HepG2 (cell line): ENCODE results near the gene SORD. TPM values are rescaled to one million over a fixed set of nuclear protein-coding genes. Genes with fewer than 3 reads are reported as not detected.

Experiments used
- ATAC-seq: fragments of 200-7000 bp; cut with Tn5 transposase; 3 replicates; pipeline ENCODE4 v1.9.1; 2020; ENCODE audit warnings: mild to moderate bottlenecking, moderate library complexity
- BruUV-seq: library from RNA; stranded (reverse); fragments of 400-500 nt; replicated peaks from 2 replicates; lab custom pipeline; 2021; lab: Mats Ljungman, UMichigan
- CTCF ChIA-PET: fragments of 300-600 bp; formaldehyde crosslinking; extraction: SDS; loops from one replicate; lab custom pipeline; 2021; ENCODE audit warnings: low total read pairs, inconsistent platforms, low intra/inter-chr PET ratio; lab: Yijun Ruan, JAX
- POLR2A ChIA-PET: fragments of 350-600 bp; sonication (Branson Sonifier 250); formaldehyde crosslinking; loops from one replicate; lab custom pipeline; 2020; ENCODE audit warnings: antibody characterized with exemption, inconsistent platforms; lab: Yijun Ruan, JAX
- DNase-seq: peaks from one replicate; pipeline ENCODE4 v3.0.0-alpha.2; 2015; ENCODE audit warnings: low spot score
- FAIRE-seq: peaks from 3 replicates; lab custom pipeline; 2011; peaks lifted over from hg19 to GRCh38; lab: Jason Lieb, UNC
- H2AFZ ChIP-seq: one replicate; pipeline ENCODE4 v1.6.1; 2011; ENCODE audit warnings: low read length, inconsistent platforms
- H3K27ac ChIP-seq: fragments of 300-600 bp; 3 replicates; pipeline ENCODE4 v1.8.0; 2011; ENCODE audit warnings: mixed run types, mild to moderate bottlenecking, mixed read lengths, low read length, inconsistent platforms; ENCODE audit not compliant: insufficient read depth; ENCODE audit errors: extremely low read length
- H3K27me3 ChIP-seq, 2 experiments: fragments of 200-600 bp in 1 of 2; 2 replicates in 1 of 2; 3 replicates in 1 of 2; pipeline versions ENCODE4 v1.6.0 to v1.8.0; 2011; ENCODE audit warnings: low read length in 2 of 2, mild to moderate bottlenecking in 2 of 2, moderate library complexity in 2 of 2, inconsistent platforms in 1 of 2; ENCODE audit not compliant: insufficient read depth in 2 of 2, control insufficient read depth in 1 of 2
- H3K36me3 ChIP-seq, 2 experiments: fragments of 200-600 bp in 1 of 2; replicated peaks in 1 of 2; 2 replicates in 1 of 2; 3 replicates in 1 of 2; pipeline versions ENCODE4 v1.5.1 to v1.8.0; 2011; ENCODE audit warnings: low read length in 2 of 2, inconsistent platforms in 1 of 2; ENCODE audit not compliant: insufficient read depth in 2 of 2, control insufficient read depth in 1 of 2
- H3K4me1 ChIP-seq: 2 replicates; pipeline ENCODE4 v1.5.1; 2012; ENCODE audit warnings: low read length, inconsistent platforms; ENCODE audit not compliant: insufficient read depth
- H3K4me2 ChIP-seq: 2 replicates; pipeline ENCODE4 v1.6.0; 2011; ENCODE audit warnings: low read depth, low read length, inconsistent platforms
- H3K4me3 ChIP-seq, 3 experiments: fragments of 200-600 bp in 1 of 3; sonication (generic), shearing (Covaris generic) in 1 of 3; replicated peaks in 1 of 3; 2 replicates each; pipeline ENCODE4 v1.5.1; 2011 to 2016; ENCODE audit warnings: low read length in 3 of 3, inconsistent platforms in 2 of 3, low read depth in 2 of 3, mild to moderate bottlenecking in 2 of 3, control low read depth in 1 of 3, mixed read lengths in 1 of 3; ENCODE audit not compliant: insufficient read depth in 1 of 3
- H3K79me2 ChIP-seq: one replicate; pipeline ENCODE4 v1.6.1; 2011; ENCODE audit warnings: low read length, inconsistent platforms; ENCODE audit not compliant: insufficient read depth
- H3K9ac ChIP-seq: 2 replicates; pipeline ENCODE4 v1.6.0; 2011; ENCODE audit warnings: mild to moderate bottlenecking, low read depth, low read length, inconsistent platforms; ENCODE audit not compliant: insufficient read depth
- H3K9me3 ChIP-seq: 2 replicates; pipeline ENCODE4 v1.5.1; 2012; ENCODE audit warnings: mild to moderate bottlenecking, low read length
- H4K20me1 ChIP-seq: 2 replicates; pipeline ENCODE4 v1.6.0; 2011; ENCODE audit warnings: inconsistent platforms, mild to moderate bottlenecking, low read length, moderate library complexity; ENCODE audit not compliant: insufficient read depth
- ARNT ChIP-seq: fragments of 450-650 bp; IDR thresholded peaks from 2 replicates; pipeline ENCODE4 v1.6.1; 2017
- BATF2 ChIP-seq: sonication (generic); formaldehyde crosslinking; IDR thresholded peaks from 2 replicates; pipeline ENCODE4 v1.8.0; 2022; ENCODE audit warnings: mild to moderate bottlenecking, missing genetic modification reagents, moderate library complexity
- HMGA1 ChIP-seq: sonication (generic); formaldehyde crosslinking; conservative IDR thresholded peaks from 2 replicates; pipeline ENCODE4 v1.4.0; 2020; ENCODE audit warnings: missing genetic modification reagents
- KDM6A ChIP-seq: IDR thresholded peaks from 2 replicates; pipeline ENCODE4 v1.6.1; 2016; ENCODE audit warnings: low read depth
- MAZ ChIP-seq, 2 experiments: sonication (generic) in 1 of 2; formaldehyde crosslinking in 1 of 2; IDR thresholded peaks; 2 replicates each; pipeline versions ENCODE4 v1.5.0 to v1.6.1; 2012 to 2020; ENCODE audit warnings: low read depth in 2 of 2, mild to moderate bottlenecking in 2 of 2, borderline replicate concordance in 1 of 2, improper control_type of control experiment in 1 of 2, low read length in 1 of 2, missing genetic modification reagents in 1 of 2, moderate library complexity in 1 of 2
- NFATC3 ChIP-seq: sonication (generic); formaldehyde crosslinking; IDR thresholded peaks from 2 replicates; pipeline ENCODE4 v1.5.1; 2020; ENCODE audit warnings: mild to moderate bottlenecking, missing genetic modification reagents
- NFRKB ChIP-seq: fragments of 450-650 bp; IDR thresholded peaks from 2 replicates; pipeline ENCODE4 v1.6.1; 2017
- NONO ChIP-seq, 2 experiments: fragments of 450-650 bp in 1 of 2; sonication (generic) in 1 of 2; formaldehyde crosslinking in 1 of 2; IDR thresholded peaks in 1 of 2; conservative IDR thresholded peaks in 1 of 2; 2 replicates each; pipeline versions ENCODE4 v1.6.1 to v1.8.0; 2017 to 2022; ENCODE audit warnings: mild to moderate bottlenecking in 1 of 2, missing genetic modification reagents in 1 of 2, moderate library complexity in 1 of 2
- NR2F6 ChIP-seq, 2 experiments: IDR thresholded peaks; 2 replicates each; pipeline ENCODE4 v1.6.1; 2016; ENCODE audit warnings: antibody characterized with exemption in 1 of 2, mild to moderate bottlenecking in 1 of 2
- SALL2 ChIP-seq: sonication (generic); formaldehyde crosslinking; IDR thresholded peaks from 2 replicates; pipeline ENCODE4 v1.8.1; 2023; ENCODE audit warnings: mild to moderate bottlenecking, missing genetic modification reagents, inconsistent platforms
- TBX3 ChIP-seq: fragments of 450-650 bp; IDR thresholded peaks from 2 replicates; pipeline ENCODE4 v1.6.1; 2017; ENCODE audit warnings: antibody characterized with exemption, mild to moderate bottlenecking, inconsistent platforms, borderline replicate concordance
- ZBTB2 ChIP-seq: sonication (generic); formaldehyde crosslinking; IDR thresholded peaks from 2 replicates; pipeline ENCODE4 v1.8.0; 2022; ENCODE audit warnings: low read depth, missing genetic modification reagents
- ZFP90 ChIP-seq: sonication (generic); formaldehyde crosslinking; IDR thresholded peaks from 2 replicates; pipeline ENCODE4 v1.8.0; 2022; ENCODE audit warnings: missing genetic modification reagents, mild to moderate bottlenecking, inconsistent platforms, borderline replicate concordance
- ZFY ChIP-seq: sonication (generic); formaldehyde crosslinking; IDR thresholded peaks from 2 replicates; pipeline ENCODE4 v1.4.0; 2020; ENCODE audit warnings: missing genetic modification reagents
- ZNF274 ChIP-seq: sonication (generic); formaldehyde crosslinking; IDR thresholded peaks from 2 replicates; pipeline ENCODE4 v1.5.1; 2020; ENCODE audit warnings: mild to moderate bottlenecking, missing genetic modification reagents
- ZNF460 ChIP-seq: sonication (generic); formaldehyde crosslinking; IDR thresholded peaks from 2 replicates; pipeline ENCODE4 v1.5.1; 2020; ENCODE audit warnings: missing genetic modification reagents, mild to moderate bottlenecking, borderline replicate concordance
- ZNF550 ChIP-seq: sonication (generic); formaldehyde crosslinking; IDR thresholded peaks from 2 replicates; pipeline ENCODE4 v1.4.0; 2020; ENCODE audit warnings: mild to moderate bottlenecking, missing genetic modification reagents, borderline replicate concordance
- ZNF563 ChIP-seq: sonication (generic); formaldehyde crosslinking; IDR thresholded peaks from 2 replicates; pipeline ENCODE4 v1.8.0; 2022; ENCODE audit warnings: mild to moderate bottlenecking, moderate library complexity, missing genetic modification reagents
- ZNF639 ChIP-seq: conservative IDR thresholded peaks from 2 replicates; pipeline ENCODE4 v1.6.1; 2018; ENCODE audit warnings: missing genetic modification reagents
- ZNF749 ChIP-seq: sonication (generic); formaldehyde crosslinking; IDR thresholded peaks from 2 replicates; pipeline ENCODE4 v1.8.0; 2022; ENCODE audit warnings: mild to moderate bottlenecking, missing genetic modification reagents, moderate library complexity, borderline replicate concordance
- WGBS: methylation state at CpG from one replicate; pipeline ENCODE4 v1.1.6; 2017; ENCODE audit warnings: low lambda C conversion rate; 5-methylcytosine and 5-hydroxymethylcytosine counted together
- in situ Hi-C: cut with HindIII; loops from 2 replicates; pipeline ENCODE4 v1.10.0; 2017; ENCODE audit warnings: low pct_unique_long_range_greater_than_20kb; ENCODE audit not compliant: extremely low pct_ligation_motif_present
- intact Hi-C: fragments of 100-400 bp; cut with micrococcal nuclease; formaldehyde crosslinking; loops from one replicate; pipeline ENCODE4 v1.10.0; 2022; ENCODE audit not compliant: unreplicated experiment
- polyA plus RNA-seq, 8 experiments: library from polyadenylated mRNA; depleted of rRNA in 3 of 8; stranded (reverse) in 7 of 8; unstranded in 1 of 8; fragments of >200 nt; fragmentation: Illumina TruSeq in 4 of 8; extraction: Trizol in 4 of 8; gene quantifications; 2 replicates each; pipeline versions ENCODE4 v1.2.1 to v1.2.3, GENCODE V29; 2011 to 2016; ENCODE audit warnings: low read depth in 4 of 8, missing spikeins in 1 of 8, mixed read lengths in 1 of 8; ENCODE audit not compliant: insufficient read depth in 1 of 8
- total RNA-seq, 5 experiments: library from RNA; depleted of rRNA; stranded (reverse); fragments of >200 nt; fragmentation: Illumina TruSeq; extraction: Trizol; gene quantifications; 2 replicates each; pipeline ENCODE4 v1.2.3, GENCODE V29; 2016; ENCODE audit warnings: low read depth in 1 of 5

SORD gene
- total and polyA plus RNA-seq, 2 of the 13 experiments (the other 11 are each of a cell fraction or from before 2014, with no cell fraction given) = 59.1 to 95.3 TPM

GRCh38 chr15:45118996-45119395 is 96.0 kb downstream of the SORD start:
- H2AFZ ChIP-seq = no peak overlapping the region
- WGBS = 55% methylated on average over 5 of the region's 5 CpGs
- no peaks in the 10 kb centered on the region for H3K9me3 ChIP-seq
- H3K36me3 ChIP-seq = no peaks in the 10 kb centered on the region
- in situ Hi-C loops (no loop called here), intact Hi-C loops (loop anchor here (1.0 to 2.0 kb wide), 2 partner anchors 82 to 151 kb away; no protein-coding TSS in a partner anchor)
- H3K79me2 ChIP-seq = no peaks in the 10 kb centered on the region
- H3K9ac ChIP-seq = no peak overlapping the region
- no peak overlapping the region for H3K4me3 ChIP-seq
- FAIRE-seq (no peak), ATAC-seq (no peak), DNase-seq (no peak)
- H3K4me2 ChIP-seq = no peak overlapping the region
- H4K20me1 ChIP-seq = no peaks in the 10 kb centered on the region
- peaks cover 19% of the 10 kb centered on the region for H3K4me1 ChIP-seq
- H3K27me3 ChIP-seq = peaks cover 4 to 27% of the 10 kb centered on the region in 2 experiments
- CTCF ChIA-PET = interaction anchor here (1.3 to 1.9 kb wide), 4 partner anchors 13 to 82 kb away, joined by 3 to 5 read pairs (median 4); no protein-coding TSS in a partner anchor
- H3K27ac ChIP-seq = no peak overlapping the region
- TF ChIP-seq HMGA1 (CRISPR knock-in tag) (no peak), ZBTB2 (CRISPR knock-in tag) (no peak), ZFY (CRISPR knock-in tag) (no peak), TBX3 (no peak), ZNF563 (CRISPR knock-in tag) (no peak), NONO (IDR thresholded peaks at IDR 0.05) (no peak), NONO (CRISPR knock-in tag; conservative IDR thresholded peaks at IDR 0.05) (no peak), NR2F6 (IDR thresholded peaks at IDR 0.05) (no peak), NR2F6 (CRISPR knock-in tag; IDR thresholded peaks at IDR 0.05) (no peak), ZNF639 (no peak), ZNF274 (CRISPR knock-in tag) (no peak), ZNF749 (CRISPR knock-in tag) (no peak), KDM6A (CRISPR knock-in tag) (no peak), NFRKB (no peak), ZFP90 (CRISPR knock-in tag) (no peak), SALL2 (CRISPR knock-in tag) (no peak), NFATC3 (CRISPR knock-in tag) (no peak), ZNF460 (CRISPR knock-in tag) (no peak), ZNF550 (no peak), BATF2 (CRISPR knock-in tag) (no peak), ARNT (no peak), MAZ (IDR thresholded peaks at IDR 0.05; ENCODE audit: borderline replicate concordance, low read depth, low read length) (no peak), MAZ (CRISPR knock-in tag; IDR thresholded peaks at IDR 0.05; ENCODE audit: low read depth) (no peak)
- POLR2A ChIA-PET = no interaction called here
- BruUV-seq = no TSS peak
